ENCODE measurements around the gene BET1.

- TF ChIP-seq RAD21 (IDR thresholded peaks at IDR 0.05 in 1 of 2, conservative IDR thresholded peaks at IDR 0.05 in 1 of 2; ENCODE audit: low read depth in 2 of 2, low read length in 2 of 2) (no peak), EGR1 (IDR thresholded peaks at IDR 0.05; ENCODE audit: borderline replicate concordance, low read depth, low read length) (no peak), CTCF (IDR thresholded peaks at IDR 0.05; ENCODE audit: control extremely low read depth in 1 of 3, insufficient read depth in 1 of 3, low read depth in 1 of 3, low read length in 3 of 3) (no peak), YY1 (IDR thresholded peaks at IDR 0.05; ENCODE audit: low read depth, low read length) (no peak), POLR2AphosphoS5 (IDR thresholded peaks at IDR 0.05; ENCODE audit: low read depth, low read length) (no peak), EP300 (IDR thresholded peaks at IDR 0.05; ENCODE audit: borderline replicate concordance in 1 of 2, low read depth in 2 of 2, low read length in 2 of 2) (no peak), TBP (IDR thresholded peaks at IDR 0.05; ENCODE audit: low read depth, low read length) (no peak), CEBPB (IDR thresholded peaks at IDR 0.05; ENCODE audit: low read depth, low read length) (no peak), GTF2F1 (IDR thresholded peaks at IDR 0.05; ENCODE audit: borderline replicate concordance, low read depth, low read length) (no peak), POLR2A (IDR thresholded peaks at IDR 0.05; ENCODE audit: control extremely low read depth in 1 of 2, low read depth in 2 of 2, low read length in 2 of 2) (no peak), SIX5 (IDR thresholded peaks at IDR 0.05; ENCODE audit: low read depth, low read length) (no peak), KDM1A (IDR thresholded peaks at IDR 0.05; ENCODE audit: borderline replicate concordance, low read length) (no peak)
Observed at GRCh38 chr7:94042381-94042780, 38.2 kb upstream of the BET1 start.
